Omental fat pad (tissue), 4 donors: ENCODE results near the gene FGF12. TPM values are rescaled to one million over a fixed set of nuclear protein-coding genes. Genes with fewer than 3 reads are reported as not detected.

Experiments
- ATAC-seq: fragments of 150-250 bp; one replicate; pipeline ENCODE4 v1.9.1; 2016; ENCODE audit warnings: mild to moderate bottlenecking, moderate library complexity; ENCODE audit not compliant: low FRiP score
- DNase-seq: peaks from one replicate; pipeline ENCODE4 v3.0.0-alpha.2; 2019; ENCODE audit warnings: low spot score
- total RNA-seq, 4 donors: library from RNA; depleted of rRNA; stranded (reverse); fragments of >200 nt; gene quantifications; one replicate each; pipeline ENCODE4 v1.1.0, GENCODE V29; 2016
- TF ChIP-seq, protein P1 (sequence below), 3 donors: fragments of 450-650 bp; IDR thresholded peaks; one replicate each; pipeline ENCODE4 v1.5.1; 2016 to 2017; ENCODE audit warnings: antibody characterized with exemption in 3 of 3, mild to moderate bottlenecking in 3 of 3, moderate library complexity in 2 of 3

Gene FGF12
- total RNA-seq, 4 donors from 2014 or later: 2.4 to 9.3 (median 2.9) TPM

DNA sequence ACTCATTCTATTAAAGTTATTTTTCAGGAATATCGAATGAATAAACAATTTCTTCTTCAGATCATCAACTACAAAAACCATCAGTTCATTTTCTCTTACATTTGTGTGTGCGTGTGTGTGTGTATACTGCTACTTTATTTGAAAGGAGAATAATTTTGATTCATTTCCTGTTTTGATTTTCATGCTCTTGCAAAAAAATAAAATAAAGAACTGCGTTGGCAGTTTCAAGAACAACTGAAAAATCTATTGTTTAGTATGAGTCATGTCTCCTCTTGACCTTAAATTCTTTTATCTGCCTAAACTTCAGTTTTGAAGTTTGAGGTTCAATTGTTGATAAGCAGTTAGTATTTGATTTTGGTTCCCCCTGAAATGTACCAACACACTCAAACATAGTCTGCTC lies 540.8 kb downstream of the FGF12 start:
- ATAC-seq (no peak), DNase-seq (no peak)
- TF ChIP-seq, protein P1, sequence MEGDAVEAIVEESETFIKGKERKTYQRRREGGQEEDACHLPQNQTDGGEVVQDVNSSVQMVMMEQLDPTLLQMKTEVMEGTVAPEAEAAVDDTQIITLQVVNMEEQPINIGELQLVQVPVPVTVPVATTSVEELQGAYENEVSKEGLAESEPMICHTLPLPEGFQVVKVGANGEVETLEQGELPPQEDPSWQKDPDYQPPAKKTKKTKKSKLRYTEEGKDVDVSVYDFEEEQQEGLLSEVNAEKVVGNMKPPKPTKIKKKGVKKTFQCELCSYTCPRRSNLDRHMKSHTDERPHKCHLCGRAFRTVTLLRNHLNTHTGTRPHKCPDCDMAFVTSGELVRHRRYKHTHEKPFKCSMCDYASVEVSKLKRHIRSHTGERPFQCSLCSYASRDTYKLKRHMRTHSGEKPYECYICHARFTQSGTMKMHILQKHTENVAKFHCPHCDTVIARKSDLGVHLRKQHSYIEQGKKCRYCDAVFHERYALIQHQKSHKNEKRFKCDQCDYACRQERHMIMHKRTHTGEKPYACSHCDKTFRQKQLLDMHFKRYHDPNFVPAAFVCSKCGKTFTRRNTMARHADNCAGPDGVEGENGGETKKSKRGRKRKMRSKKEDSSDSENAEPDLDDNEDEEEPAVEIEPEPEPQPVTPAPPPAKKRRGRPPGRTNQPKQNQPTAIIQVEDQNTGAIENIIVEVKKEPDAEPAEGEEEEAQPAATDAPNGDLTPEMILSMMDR (IDR thresholded peaks at IDR 0.05): no peak

GRCh38 chr3:192186045-192186444 lies 541.3 kb downstream of the FGF12 start:
- ATAC-seq (no peak), DNase-seq (no peak)
- TF ChIP-seq, protein P1 (IDR thresholded peaks at IDR 0.05): no peak

- TF ChIP-seq, protein P1 (IDR thresholded peaks at IDR 0.05): no peak
- ATAC-seq (no peak), DNase-seq (no peak)
These were observed 544.2 kb downstream of the FGF12 start for GRCh38 chr3:192183109-192183508.

- TF ChIP-seq, protein P1 (IDR thresholded peaks at IDR 0.05): no peak
- DNase-seq: no peak
- no peak for ATAC-seq
These were observed 546.2 kb downstream of the FGF12 start for GRCh38 chr3:192181151-192181550.

- TF ChIP-seq, protein P1 (IDR thresholded peaks at IDR 0.05): no peak
- DNase-seq: no peak
- no peak for ATAC-seq
These were observed 550.0 kb downstream of the FGF12 start for GRCh38 chr3:192177383-192177782.

DNA sequence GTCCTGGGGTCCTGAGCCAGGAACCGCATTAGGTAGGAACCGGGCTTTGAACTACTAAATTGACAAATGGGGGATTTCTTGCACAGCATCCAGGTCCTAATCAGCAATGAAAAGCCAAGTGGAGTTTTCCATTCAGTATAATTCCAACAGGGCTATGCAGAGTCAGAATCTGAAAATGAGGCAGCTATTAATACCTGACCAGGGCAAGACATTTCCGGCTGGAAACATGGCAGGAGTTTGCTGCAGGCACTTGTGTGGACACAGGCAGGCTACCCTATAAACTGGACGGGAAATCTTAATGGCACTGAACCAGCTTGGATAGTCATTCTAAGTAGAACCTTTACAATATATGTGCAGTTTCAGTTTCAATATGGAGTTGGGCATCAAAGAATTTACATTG lies 553.1 kb downstream of the FGF12 start:
- DNase-seq (no peak), ATAC-seq (no peak)
- TF ChIP-seq, protein P1 (IDR thresholded peaks at IDR 0.05): no peak

DNA sequence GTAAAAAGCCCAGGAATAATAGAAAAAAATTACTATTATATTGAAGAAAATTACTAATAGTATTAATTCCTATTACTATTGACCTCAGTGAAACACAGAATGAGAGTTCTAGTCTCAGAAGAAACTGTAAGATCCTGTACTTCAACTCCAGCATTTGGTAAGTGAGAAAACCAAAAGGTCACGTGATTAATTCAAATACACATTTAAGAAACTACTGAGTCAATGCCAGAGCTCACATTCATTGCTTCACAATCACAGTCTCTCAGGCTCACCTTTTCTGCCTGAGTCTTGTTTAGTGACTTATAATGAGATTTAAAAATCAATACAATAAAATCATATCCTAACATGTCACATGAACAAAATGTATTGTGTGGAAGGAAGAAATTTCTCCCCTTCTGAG lies 556.1 kb downstream of the FGF12 start:
- no peak for ATAC-seq
- TF ChIP-seq, protein P1 (IDR thresholded peaks at IDR 0.05): no peak
- DNase-seq: no peak
